H7 (cell line): Measurements from ENCODE around the gene ELK4. TPM values are rescaled to one million over a fixed set of nuclear protein-coding genes. Genes with fewer than 3 reads are reported as not detected.

Experiments
- DNase-seq: peaks from one replicate; pipeline ENCODE4 v3.0.0; 2012
- H3K27me3 ChIP-seq: 2 replicates; pipeline ENCODE4 v1.6.0; 2011; ENCODE audit warnings: mild to moderate bottlenecking, low read length; ENCODE audit not compliant: control insufficient read depth, insufficient read depth
- H3K36me3 ChIP-seq: replicated peaks from 2 replicates; pipeline ENCODE4 v1.5.1; 2011; ENCODE audit warnings: low read length; ENCODE audit not compliant: control insufficient read depth, insufficient read depth
- H3K4me3 ChIP-seq: 2 replicates; pipeline ENCODE4 v1.5.1; 2011; ENCODE audit warnings: low read depth, mild to moderate bottlenecking, control low read depth, low read length, moderate library complexity; ENCODE audit not compliant: insufficient read depth
- total RNA-seq: library from RNA; depleted of rRNA; stranded (reverse); fragments of >200 nt; shearing (Covaris generic); gene quantifications from 2 replicates; pipeline ENCODE4 v1.2.3, GENCODE V29; 2014

Gene ELK4
- total RNA-seq, 1 experiment from 2014 or later = 13.0 TPM

- no peak for DNase-seq
- peaks cover 1% of the 10 kb centered on the region; the same call in 1 of the 2 replicates for H3K27me3 ChIP-seq
- H3K36me3 ChIP-seq = no peaks in the 10 kb centered on the region
- no peak overlapping the region for H3K4me3 ChIP-seq
These were observed 41.4 kb downstream of the ELK4 start for GRCh38 chr1:205590457-205590768.

GRCh38 chr1:205589618-205590456 is 42.0 kb downstream of the ELK4 start:
- Histone ChIP-seq H3K36me3 (no peaks in the 10 kb centered on the region), H3K27me3 (peaks cover 1% of the 10 kb centered on the region; the same call in 1 of the 2 replicates), H3K4me3 (no peak overlapping the region)
- no peak for DNase-seq

GRCh38 chr1:205589046-205589445 is 42.8 kb downstream of the ELK4 start:
- H3K4me3 ChIP-seq = no peak overlapping the region
- no peaks in the 10 kb centered on the region for H3K36me3 ChIP-seq
- DNase-seq = no peak
- peaks cover 1% of the 10 kb centered on the region; the same call in 1 of the 2 replicates for H3K27me3 ChIP-seq

GRCh38 chr1:205588636-205589035 is 43.2 kb downstream of the ELK4 start:
- DNase-seq = peak; percentile 81
- H3K36me3 ChIP-seq = no peaks in the 10 kb centered on the region
- no peak overlapping the region for H3K4me3 ChIP-seq
- peaks cover 1% of the 10 kb centered on the region; the same call in 1 of the 2 replicates for H3K27me3 ChIP-seq

GRCh38 chr1:205587581-205587980 is 44.2 kb downstream of the ELK4 start:
- no peak for DNase-seq

GRCh38 chr1:205585835-205586785 is 45.7 kb downstream of the ELK4 start:
- DNase-seq = no peak
- H3K36me3 ChIP-seq = no peaks in the 10 kb centered on the region
- H3K4me3 ChIP-seq = no peak overlapping the region
- H3K27me3 ChIP-seq = no peaks in the 10 kb centered on the region; the same call in 1 of the 2 replicates

More at GRCh38 chr1:205587581-205587980, 44.2 kb downstream of the ELK4 start:
- Histone ChIP-seq H3K4me3 (no peak overlapping the region), H3K27me3 (peaks cover 1% of the 10 kb centered on the region; the same call in 1 of the 2 replicates), H3K36me3 (no peaks in the 10 kb centered on the region)

- Histone ChIP-seq H3K4me3 (no peak overlapping the region), H3K27me3 (no peaks in the 10 kb centered on the region), H3K36me3 (no peaks in the 10 kb centered on the region)
- DNase-seq = no peak
These were observed 46.5 kb downstream of the ELK4 start for GRCh38 chr1:205585169-205585834.

- no peaks in the 10 kb centered on the region for H3K36me3 ChIP-seq
- peaks cover 2% of the 10 kb centered on the region; the same call in 1 of the 2 replicates for H3K27me3 ChIP-seq
- DNase-seq = no peak
- H3K4me3 ChIP-seq = no peak overlapping the region
These were observed 47.1 kb downstream of the ELK4 start for GRCh38 chr1:205584732-205585131.

- no peak overlapping the region for H3K4me3 ChIP-seq
- DNase-seq = no peak
- no peaks in the 10 kb centered on the region for H3K36me3 ChIP-seq
These were observed 48.2 kb downstream of the ELK4 start for GRCh38 chr1:205583461-205584130.

GRCh38 chr1:205582471-205583291 is 49.1 kb downstream of the ELK4 start:
- no peak overlapping the region for H3K4me3 ChIP-seq
- DNase-seq = no peak
- peaks cover 11% of the 10 kb centered on the region for H3K27me3 ChIP-seq
- H3K36me3 ChIP-seq = no peaks in the 10 kb centered on the region

More at GRCh38 chr1:205583461-205584130, 48.2 kb downstream of the ELK4 start:
- H3K27me3 ChIP-seq = peaks cover 5% of the 10 kb centered on the region

GRCh38 chr1:205582046-205582445 is 49.8 kb downstream of the ELK4 start:
- Histone ChIP-seq H3K27me3 (peaks cover 13% of the 10 kb centered on the region), H3K4me3 (no peak overlapping the region), H3K36me3 (no peaks in the 10 kb centered on the region)
- DNase-seq = no peak

- Histone ChIP-seq H3K36me3 (no peaks in the 10 kb centered on the region), H3K4me3 (no peak overlapping the region), H3K27me3 (peaks cover 16% of the 10 kb centered on the region)
- no peak for DNase-seq
These were observed 50.4 kb downstream of the ELK4 start for GRCh38 chr1:205581321-205581980.

- no peak for DNase-seq
- Histone ChIP-seq H3K4me3 (no peak overlapping the region), H3K36me3 (no peaks in the 10 kb centered on the region), H3K27me3 (peaks cover 18% of the 10 kb centered on the region)
These were observed 51.0 kb downstream of the ELK4 start for GRCh38 chr1:205580923-205581180.
